ENCODE measurements around the gene SCUBE3.

SCUBE3 gene

DNA sequence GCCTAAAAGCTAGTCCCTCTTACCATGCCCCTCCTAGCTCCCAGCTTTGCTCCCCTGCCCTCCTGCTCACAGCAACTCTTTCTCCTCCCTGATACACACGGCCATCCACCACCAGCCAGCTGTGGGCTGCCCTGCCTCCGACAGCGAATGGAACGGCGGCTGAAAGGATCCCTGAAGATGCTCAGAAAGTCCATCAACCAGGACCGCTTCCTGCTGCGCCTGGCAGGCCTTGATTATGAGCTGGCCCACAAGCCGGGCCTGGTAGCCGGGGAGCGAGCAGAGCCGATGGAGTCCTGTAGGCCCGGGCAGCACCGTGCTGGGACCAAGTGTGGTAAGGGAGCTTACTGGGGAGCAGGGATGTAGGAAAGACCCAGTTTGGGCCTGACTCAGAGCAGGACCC lies 29.1 kb downstream of the SCUBE3 start:
- peak; percentile 31 for DNase-seq

DNA sequence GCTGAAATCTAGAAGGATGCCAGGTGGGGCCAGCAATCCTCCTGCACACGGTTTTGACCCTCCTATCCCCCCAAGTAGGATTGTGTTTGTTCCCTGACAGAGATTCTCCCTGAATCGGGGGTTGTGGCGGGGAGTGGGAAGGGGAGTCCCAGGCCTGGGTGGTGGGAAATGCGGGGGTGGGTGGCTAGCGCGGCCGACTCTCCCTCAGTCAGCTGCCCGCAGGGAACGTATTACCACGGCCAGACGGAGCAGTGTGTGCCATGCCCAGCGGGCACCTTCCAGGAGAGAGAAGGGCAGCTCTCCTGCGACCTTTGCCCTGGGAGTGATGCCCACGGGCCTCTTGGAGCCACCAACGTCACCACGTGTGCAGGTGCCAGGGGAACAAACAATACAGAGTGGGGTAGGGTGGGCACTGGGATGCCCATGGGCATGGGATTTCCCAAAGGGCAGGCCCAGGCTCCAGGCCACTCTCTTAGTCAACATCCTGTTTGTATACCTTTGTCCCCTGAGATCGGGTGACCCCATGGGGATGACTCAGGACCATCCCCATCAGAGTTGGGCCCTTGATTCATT lies 29.7 kb downstream of the SCUBE3 start:
- peak; percentile 22 for DNase-seq

DNA sequence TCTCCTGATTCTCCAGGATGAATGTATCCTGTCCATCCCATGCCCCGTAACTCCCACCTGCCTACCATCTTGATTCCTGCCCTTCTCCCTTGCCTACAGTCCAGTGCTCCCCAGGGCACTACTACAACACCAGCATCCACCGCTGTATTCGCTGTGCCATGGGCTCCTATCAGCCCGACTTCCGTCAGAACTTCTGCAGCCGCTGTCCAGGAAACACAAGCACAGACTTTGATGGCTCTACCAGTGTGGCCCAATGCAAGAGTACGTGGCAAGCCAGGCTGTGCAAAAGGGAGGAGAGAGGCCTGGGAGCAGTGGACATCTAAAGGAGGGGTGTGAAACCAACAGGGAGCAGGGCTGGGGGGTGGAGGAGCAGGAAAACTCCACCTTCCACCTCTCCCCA lies 30.8 kb downstream of the SCUBE3 start:
- DNase-seq: peak; percentile 15

DNA sequence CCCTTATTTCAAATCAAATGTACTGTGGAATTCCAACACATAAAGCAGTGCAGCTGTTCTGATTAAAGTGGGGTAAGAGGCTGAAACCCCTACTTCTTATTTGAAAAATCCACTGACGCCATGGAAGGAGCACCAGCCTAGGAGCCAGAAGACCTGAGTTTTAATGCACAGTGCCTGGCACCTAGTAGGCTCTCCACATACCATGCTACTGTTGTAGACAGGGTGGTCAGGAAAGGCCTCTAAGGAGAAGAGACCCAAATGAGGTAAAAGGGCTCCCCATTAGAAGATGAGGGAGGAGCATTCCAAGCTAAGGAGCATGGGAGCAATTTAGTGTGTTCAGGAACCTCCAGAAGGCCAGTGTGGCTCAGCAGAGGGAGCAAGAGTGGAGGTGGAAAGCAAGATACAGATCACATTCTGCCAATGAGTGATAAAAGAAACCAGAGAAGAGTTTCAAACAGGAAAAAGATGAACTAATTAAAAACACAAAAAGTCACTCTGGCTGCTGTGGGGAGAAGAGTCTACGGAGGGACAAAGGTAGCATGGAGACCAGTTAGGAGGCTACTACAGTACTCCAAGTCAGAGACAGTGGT lies 34.0 kb downstream of the SCUBE3 start:
- DNase-seq: no peak

DNA sequence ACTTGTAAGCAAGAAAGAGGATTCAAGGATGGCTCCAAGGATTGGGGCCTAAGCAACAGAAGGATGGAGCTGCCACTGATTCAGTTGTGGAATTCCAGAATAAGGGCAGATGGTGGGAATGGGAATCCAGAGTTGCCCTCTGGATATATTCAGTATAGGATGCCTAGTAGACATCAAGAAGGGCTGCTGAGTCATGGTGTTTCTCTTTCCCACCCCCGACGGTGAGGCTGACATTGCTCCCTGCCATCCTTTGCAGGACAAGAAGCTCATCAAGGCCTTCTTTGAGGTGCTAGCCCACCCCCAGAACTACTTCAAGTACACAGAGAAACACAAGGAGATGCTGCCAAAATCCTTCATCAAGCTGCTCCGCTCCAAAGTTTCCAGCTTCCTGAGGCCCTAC lies 34.5 kb downstream of the SCUBE3 start:
- DNase-seq: no peak

DNA sequence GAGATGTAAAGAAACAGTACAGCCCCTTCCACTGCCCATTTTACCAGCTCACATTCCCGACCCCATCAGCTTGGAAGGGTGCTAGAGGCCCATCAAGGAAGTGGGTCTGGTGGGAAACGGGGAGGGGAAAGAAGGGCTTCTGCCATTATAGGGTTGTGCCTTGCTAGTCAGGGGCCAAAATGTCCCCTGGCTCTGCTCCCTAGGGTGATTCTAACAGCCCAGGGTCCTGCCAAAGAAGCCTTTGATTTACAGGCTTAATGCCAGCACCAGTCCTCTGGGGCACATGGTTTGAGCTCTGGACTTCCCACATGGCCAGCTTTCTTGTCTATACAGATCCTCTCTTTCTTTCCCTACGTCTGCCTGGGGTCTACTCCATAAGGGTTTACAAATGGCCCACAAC lies 35.2 kb downstream of the SCUBE3 start:
- DNase-seq: no peak

GRCh38 chr6:35251949-35252348 lies 38.2 kb downstream of the SCUBE3 start:
- DNase-seq: no peak

DNA sequence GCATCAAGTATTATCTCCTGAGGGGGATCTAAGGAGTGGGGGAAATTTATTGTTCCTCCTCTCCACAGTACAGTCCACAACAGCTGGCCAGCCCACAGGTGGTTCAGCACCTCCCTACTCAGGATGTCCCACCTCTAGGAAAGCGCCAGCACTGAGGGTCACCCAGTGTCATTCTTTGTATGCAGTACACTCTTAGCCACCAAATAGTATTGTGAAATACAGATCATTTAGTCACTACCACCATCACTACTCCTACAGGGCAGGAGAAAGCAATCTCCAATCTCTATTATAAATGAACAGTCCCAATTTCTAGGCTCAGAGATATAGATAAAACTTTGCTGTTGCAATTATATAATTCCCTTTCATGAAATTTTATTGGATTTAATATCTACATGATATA lies 39.5 kb downstream of the SCUBE3 start:
- no peak for DNase-seq

- no peak for DNase-seq
Measured at GRCh38 chr6:35258336-35258735, 44.6 kb downstream of the SCUBE3 start.

DNA sequence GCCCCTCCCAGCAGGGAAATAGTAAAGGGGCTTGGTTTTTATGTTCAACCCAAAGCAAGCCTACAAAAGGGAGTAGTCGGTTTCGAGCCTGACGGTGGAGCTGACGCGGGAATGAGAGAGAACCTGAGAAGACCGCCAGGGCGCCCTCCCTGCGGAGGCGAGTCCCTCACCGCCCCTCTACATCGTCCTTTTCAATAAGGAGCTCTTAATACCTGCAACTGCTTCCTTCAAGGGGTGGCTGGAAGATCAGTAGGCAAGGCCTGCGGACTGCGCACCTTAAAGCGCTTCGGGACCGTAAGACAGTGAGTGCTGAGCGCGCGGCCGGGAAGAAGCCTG lies 45.1 kb downstream of the SCUBE3 start:
- DNase-seq: no peak

- peak; percentile 99 for DNase-seq
Measured at GRCh38 chr6:35259194-35259947, 45.6 kb downstream of the SCUBE3 start, which contains the start of gene ZNF76. ZNF76 (plus strand) TSS chr6:35259735; CDS start chr6:35281152, 21,417 bp downstream.

DNA sequence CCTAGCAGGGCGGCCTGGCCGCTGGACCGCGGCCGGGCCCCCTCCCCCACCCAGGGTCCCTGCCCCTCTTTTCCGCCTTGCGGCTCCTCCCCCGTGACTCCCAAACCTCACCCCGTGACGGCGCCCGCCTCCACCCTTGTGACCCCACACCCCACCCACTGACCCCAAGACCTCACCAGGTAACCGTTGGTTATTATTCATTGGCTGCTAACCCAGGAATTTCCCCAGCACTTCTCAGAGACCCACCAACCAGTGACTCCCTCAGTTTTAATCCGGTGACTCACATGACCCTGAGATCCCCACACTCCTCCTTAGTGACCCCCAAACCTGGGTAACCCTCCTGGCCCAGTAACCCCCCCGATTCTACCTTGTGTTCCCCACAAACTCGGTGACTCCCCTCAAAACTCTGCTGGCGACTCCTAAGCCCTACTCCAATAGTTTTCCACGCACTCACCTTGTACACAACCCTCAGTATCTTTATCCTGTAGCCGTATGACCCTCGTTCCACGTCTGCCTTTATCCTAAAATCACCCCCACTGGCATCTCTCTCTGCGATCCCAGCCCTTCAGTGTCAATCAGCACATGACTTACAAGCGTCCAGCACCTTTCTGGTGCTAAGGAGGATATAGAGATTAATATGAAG lies 46.3 kb downstream of the SCUBE3 start:
- DNase-seq: no peak

DNA sequence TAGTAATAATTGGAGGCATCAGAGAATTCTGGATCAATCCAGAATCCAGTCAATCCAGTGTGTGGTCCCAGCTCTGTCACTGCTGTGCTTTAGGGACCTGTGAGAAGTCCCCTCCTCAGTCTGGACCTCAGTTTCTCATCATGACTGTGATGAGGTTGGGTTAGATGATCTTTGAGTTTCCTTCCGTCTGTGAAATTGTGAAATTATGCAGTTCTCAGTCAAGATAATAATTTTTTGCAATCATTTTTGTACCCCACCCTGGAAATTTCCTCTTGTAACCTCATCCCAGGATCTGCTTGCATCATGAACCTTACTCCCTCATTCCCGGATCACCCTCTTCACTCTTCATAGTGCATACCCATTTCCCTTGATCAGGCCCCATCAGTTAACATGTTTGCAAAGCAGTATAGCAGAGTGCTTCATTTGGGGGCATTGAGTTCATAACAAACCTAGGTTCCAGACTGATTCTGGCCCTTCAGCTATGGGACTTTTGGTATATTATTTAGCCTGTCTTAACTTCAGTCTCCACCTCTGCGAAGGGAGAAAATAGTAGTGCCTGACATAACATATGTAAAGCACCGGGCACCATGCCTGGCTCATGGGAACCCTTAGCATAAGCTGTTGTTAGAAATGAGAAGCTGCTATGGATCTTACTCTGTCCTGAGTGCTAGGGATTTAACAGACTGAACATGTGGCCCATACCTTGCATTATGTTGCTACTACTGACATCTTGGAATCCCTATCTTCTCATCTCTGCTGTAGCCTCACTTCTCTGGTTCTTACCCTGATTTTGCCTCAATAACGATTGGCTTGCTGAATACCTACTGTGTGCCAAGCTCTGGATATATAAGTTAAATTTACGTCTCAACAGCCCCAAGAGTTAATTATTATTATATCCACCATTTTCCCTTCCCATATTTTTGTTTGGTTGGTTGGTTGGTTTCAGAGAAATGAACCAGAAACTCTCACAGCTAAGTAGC lies 47.1 kb downstream of the SCUBE3 start:
- DNase-seq: no peak

DNA sequence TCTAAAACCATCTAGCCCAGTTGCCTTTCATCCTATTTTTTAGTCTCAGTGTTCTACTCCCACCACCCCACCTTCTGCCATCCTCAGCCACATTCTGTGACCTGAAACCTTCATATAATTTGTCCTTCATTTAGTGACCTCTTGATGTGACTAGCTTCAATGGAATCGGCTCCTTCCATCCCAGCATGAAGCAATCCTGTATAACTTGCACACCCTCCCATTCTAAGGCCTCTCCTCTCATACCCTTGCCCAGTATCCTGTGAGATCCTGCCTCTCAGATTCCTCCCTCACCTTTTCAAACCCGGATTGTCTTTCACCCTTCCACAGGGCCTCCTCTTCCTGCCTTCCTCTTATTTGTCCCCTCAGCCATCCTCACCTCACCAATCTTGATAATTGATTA lies 48.8 kb downstream of the SCUBE3 start:
- no peak for DNase-seq

DNA sequence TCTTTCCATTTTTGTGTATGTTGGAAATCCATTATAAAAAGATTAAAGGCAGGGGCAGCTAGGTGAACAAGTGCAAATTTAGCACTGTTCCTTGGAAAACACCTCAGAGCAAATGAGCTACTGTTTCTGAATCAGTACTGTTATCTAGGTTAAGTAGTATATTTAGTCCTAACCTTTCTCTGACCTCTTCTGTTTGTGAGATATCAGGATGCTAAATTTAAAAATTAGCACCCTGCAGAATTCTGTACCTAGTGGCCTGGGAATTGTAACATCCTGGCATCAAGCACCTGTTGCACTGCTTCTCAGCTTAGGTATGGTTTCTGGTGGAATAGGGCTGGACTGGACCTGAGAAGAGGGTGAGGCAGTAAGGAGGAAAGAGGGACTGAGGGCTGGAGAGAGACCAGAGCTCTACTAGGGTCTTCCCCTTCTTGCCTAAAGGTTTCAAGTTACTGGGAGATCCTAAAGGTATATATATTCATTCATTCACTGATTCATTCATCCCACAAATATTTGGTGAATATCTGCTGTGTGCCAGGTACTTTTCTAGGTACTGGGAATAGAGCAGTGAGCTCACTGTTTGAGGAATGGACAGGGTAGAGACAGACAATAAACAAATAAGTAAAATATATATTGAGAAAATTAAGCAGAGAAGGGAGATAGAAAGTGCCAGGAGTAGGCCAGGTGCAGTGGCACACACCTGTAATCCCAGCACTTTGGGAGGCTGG lies 51.0 kb downstream of the SCUBE3 start:
- DNase-seq: no peak

- no peak for DNase-seq
Measured at GRCh38 chr6:35265523-35265922, 51.8 kb downstream of the SCUBE3 start.

DNA sequence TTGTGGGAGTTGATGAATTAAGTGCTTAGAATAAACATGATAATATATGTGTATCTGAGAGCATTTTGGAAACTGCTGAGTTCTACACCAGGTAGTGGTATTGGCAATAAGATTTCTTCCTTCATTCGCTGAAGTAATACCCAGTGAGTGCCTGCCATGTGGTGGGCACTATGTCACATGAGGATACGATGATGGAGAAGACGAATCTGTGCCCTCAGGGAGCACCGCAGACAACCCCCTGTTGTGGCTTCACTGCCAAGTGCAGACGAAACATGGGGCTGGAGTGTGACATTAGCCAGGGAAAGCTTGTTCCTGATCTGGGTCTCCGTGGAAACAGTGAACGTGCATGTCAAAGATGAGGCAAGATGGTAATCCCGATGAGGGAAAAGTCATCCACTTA lies 53.7 kb downstream of the SCUBE3 start:
- DNase-seq: no peak

GRCh38 chr6:35267897-35268296 lies 54.1 kb downstream of the SCUBE3 start:
- DNase-seq: no peak

- DNase-seq: no peak
Measured at GRCh38 chr6:35272005-35272404, 58.2 kb downstream of the SCUBE3 start.

DNA sequence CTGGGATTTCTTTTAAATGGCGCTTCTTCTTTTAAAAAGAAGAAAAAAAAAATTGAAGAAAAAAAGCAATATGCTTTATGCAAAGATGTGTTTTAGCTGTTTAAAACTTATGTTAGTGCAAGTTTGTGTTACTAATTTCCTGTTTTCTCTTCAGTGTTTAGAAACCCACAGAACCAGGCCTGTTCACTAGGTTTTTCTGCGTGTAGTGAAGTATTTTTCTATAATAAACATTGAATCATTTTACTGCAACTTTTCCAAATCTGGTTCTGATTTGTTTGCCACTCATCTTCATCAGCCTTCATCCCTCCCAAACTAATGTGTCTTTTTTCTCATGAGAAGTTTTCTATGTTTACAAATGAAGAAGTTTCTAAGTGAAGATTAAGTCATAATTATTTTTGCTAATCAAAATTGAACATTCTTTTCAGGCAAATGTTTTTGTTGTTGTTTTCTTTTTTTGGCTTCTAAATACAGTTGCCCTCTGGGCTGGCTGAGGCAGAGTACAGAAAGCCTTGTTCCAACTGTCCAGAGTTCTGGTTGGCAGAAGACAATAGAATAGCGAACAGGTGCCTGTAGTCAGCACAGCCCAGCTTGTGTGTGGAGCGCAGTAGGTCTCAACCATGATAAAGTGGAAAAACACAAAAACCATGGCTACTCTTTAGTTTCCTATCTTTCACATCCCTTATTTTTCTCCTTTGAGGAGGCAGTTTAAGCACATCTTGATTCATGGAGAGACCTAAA lies 60.2 kb downstream of the SCUBE3 start:
- no peak for DNase-seq

DNA sequence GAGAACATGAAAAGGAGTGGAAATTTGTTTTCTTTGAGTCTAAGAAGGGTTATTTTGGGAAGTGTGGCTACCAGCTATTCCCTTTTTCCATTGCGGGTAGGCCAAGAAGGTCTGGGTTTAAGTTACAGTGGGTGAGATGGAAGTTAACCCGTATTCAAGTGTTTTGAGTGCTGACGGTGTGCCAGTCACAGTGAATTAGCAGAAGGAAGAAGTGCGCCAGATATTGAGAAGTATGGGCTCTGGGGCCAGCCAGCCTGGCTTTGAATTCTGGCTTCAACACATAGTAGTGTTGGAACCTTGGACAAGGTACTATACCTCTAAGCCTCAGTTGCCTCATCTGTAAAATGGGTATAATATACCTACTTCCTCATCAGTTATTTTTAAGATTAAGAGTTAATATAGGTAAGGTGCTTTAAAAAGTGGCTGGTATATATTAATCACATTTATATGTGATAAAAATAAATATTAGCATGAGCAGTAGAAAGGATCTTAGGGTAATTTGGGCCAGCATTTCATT lies 62.0 kb downstream of the SCUBE3 start:
- no peak for DNase-seq

All from right forelimb (tissue), 1 donor.